A673 (cell line): ENCODE data around the gene VWA8.

Experiments used
- CTCF ChIP-seq: fragments of 300-800, 200-600 bp; sonication (generic); conservative IDR thresholded peaks from 2 replicates; pipeline ENCODE4 v1.5.1; 2017; ENCODE audit warnings: low read depth, mild to moderate bottlenecking, antibody characterized with exemption, low read length, moderate library complexity, mixed read lengths
- EZH2 ChIP-seq: fragments of 200-600 bp; sonication (generic); IDR thresholded peaks from 2 replicates; pipeline ENCODE4 v1.6.1; 2017; ENCODE audit warnings: borderline replicate concordance, low read depth, mild to moderate bottlenecking, mixed read lengths, antibody characterized with exemption, low read length; ENCODE audit not compliant: poor library complexity, severe bottlenecking

- no peak for TF ChIP-seq CTCF
- TF ChIP-seq EZH2: no peak
Observed at GRCh38 chr13:41851351-41851750, 109.6 kb downstream of the VWA8 start.
